Gastroesophageal sphincter (tissue), 4 donors: Measurements from ENCODE around the gene DRGX. TPM values are rescaled to one million over a fixed set of nuclear protein-coding genes. Genes with fewer than 3 reads are reported as not detected.

Experiments
- ATAC-seq: fragments of 150-250 bp; one replicate; pipeline ENCODE4 v1.9.1; 2016; ENCODE audit warnings: mild to moderate bottlenecking, moderate library complexity
- H3K27ac ChIP-seq, 4 donors: fragments of 200-600 bp; sonication (generic) in 3 of 4; 1 replicate in 3 of 4; 2 replicates in 1 of 4; pipeline ENCODE4 v1.5.1; 2016 to 2019
- H3K27me3 ChIP-seq: fragments of 200-600 bp; sonication (generic); one replicate; pipeline ENCODE4 v1.5.1; 2019
- H3K36me3 ChIP-seq, 2 donors: fragments of 200-600 bp; sonication (generic); one replicate each; pipeline ENCODE4 v1.5.1; 2019; ENCODE audit warnings: control low read depth in 1 of 2
- H3K4me1 ChIP-seq, 3 donors: fragments of 200-600 bp; sonication (generic); 1 replicate in 2 of 3; 2 replicates in 1 of 3; pipeline ENCODE4 v1.5.1; 2016 to 2019; ENCODE audit warnings: control low read depth in 2 of 3
- H3K4me3 ChIP-seq, 2 donors: fragments of 200-600 bp; sonication (generic); one replicate each; pipeline ENCODE4 v1.5.1; 2019; ENCODE audit warnings: mild to moderate bottlenecking in 1 of 2, moderate library complexity in 1 of 2
- H3K9me3 ChIP-seq, 3 donors: fragments of 200-600 bp; sonication (generic); one replicate each; pipeline ENCODE4 v1.5.1; 2017 to 2019; ENCODE audit warnings: control low read depth in 2 of 3
- EP300 ChIP-seq: sonication (generic); formaldehyde crosslinking; IDR thresholded peaks from one replicate; pipeline ENCODE4 v1.6.1; 2017; ENCODE audit warnings: antibody characterized with exemption, mild to moderate bottlenecking
- POLR2A ChIP-seq, 2 donors: fragments of 450-650 bp; IDR thresholded peaks; one replicate each; pipeline ENCODE4 v1.6.1; 2017; ENCODE audit warnings: antibody characterized with exemption in 2 of 2, mild to moderate bottlenecking in 2 of 2, moderate library complexity in 1 of 2
- POLR2AphosphoS5 ChIP-seq: sonication (generic); formaldehyde crosslinking; IDR thresholded peaks from one replicate; pipeline ENCODE4 v1.6.1; 2017; ENCODE audit warnings: antibody characterized with exemption
- WGBS, 2 donors: methylation state at CpG; one replicate each; pipeline ENCODE4 v1.1.5; 2018; ENCODE audit warnings: low coverage in 1 of 2; 5-methylcytosine and 5-hydroxymethylcytosine counted together
- total RNA-seq, 4 donors: library from RNA; depleted of rRNA; stranded (reverse); fragments of >200 nt; gene quantifications; one replicate each; pipeline ENCODE4 v1.1.0, GENCODE V29; 2016
- TF ChIP-seq, protein P1 (sequence below), 4 experiments: fragments of 200-600 bp in 2 of 4; fragments of 450-650 bp in 2 of 4; sonication (generic) in 1 of 4; IDR thresholded peaks; one replicate each; pipeline ENCODE4 v1.5.1; 2017 to 2019; ENCODE audit warnings: antibody characterized with exemption in 4 of 4, mild to moderate bottlenecking in 2 of 4, moderate library complexity in 2 of 4

DRGX gene
- total RNA-seq, result not detected

DNA sequence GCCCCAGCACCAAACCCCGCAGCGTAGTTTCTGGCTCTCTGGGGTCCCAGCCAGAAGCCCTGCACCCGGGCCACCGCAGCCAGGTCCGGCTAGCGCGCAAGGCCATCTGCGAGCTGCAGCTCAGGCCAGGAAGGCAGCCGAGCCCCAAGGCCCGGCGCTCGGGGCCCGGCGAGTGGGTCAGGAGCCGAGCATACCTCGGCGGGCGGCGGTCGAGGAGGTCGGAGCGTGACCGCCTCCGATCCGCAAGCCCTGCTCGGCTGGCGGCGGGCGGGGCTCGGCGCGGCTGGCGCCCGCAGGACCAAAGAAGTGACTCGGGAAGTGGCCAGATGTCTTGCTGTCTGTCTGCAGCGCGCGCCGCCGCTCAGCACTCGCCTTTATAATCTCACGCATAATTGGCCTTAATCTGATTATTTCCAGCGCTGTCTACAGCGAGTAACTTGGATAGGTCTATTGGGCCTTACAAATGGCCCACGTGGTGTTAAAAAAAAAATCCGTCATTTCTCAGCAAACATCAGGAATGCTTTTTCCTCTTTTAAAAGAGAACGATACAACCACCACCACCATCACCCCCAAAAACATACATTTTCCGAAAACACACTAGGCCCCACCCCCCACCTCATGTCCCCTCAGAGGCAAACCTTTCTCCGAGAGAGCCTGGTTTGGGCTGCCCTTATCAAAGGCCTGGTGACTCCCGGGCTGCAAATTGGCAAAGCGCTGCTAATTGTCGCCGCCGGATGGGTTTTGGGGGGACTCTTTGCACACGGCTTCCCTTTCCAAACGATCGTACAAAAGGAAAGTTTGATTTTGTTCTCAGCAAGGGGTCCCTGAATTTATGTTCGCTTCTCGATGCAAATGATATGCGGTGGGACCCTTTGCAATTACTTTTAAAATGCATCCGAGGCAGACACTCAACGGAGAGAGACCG is at the start of gene DRGX:
Gene DRGX (minus strand): TSS at position 349 of the 925 bp plus-strand sequence. CDS start 649 bp downstream, outside the sequence.
- Histone ChIP-seq H3K27me3 (peaks cover 100% of the 10 kb centered on the region), H3K4me1 (peaks cover 0 to 38% (median 27%) of the 10 kb centered on the region in 3 donors), H3K9me3 (no peaks in the 10 kb centered on the region), H3K27ac (no peak within 1 kb of the TSS), H3K36me3 (no peaks in the 10 kb centered on the region), H3K4me3 (no peak within 1 kb of the TSS)
- whole genome bisulfite sequencing, 2 donors, result 3% methylated on average over 12 to 29 of the region's 63 CpGs
- TF ChIP-seq EP300 (no peak), POLR2AphosphoS5 (no peak), POLR2A (IDR thresholded peaks at IDR 0.05) (no peak)
- TF ChIP-seq, protein P1, sequence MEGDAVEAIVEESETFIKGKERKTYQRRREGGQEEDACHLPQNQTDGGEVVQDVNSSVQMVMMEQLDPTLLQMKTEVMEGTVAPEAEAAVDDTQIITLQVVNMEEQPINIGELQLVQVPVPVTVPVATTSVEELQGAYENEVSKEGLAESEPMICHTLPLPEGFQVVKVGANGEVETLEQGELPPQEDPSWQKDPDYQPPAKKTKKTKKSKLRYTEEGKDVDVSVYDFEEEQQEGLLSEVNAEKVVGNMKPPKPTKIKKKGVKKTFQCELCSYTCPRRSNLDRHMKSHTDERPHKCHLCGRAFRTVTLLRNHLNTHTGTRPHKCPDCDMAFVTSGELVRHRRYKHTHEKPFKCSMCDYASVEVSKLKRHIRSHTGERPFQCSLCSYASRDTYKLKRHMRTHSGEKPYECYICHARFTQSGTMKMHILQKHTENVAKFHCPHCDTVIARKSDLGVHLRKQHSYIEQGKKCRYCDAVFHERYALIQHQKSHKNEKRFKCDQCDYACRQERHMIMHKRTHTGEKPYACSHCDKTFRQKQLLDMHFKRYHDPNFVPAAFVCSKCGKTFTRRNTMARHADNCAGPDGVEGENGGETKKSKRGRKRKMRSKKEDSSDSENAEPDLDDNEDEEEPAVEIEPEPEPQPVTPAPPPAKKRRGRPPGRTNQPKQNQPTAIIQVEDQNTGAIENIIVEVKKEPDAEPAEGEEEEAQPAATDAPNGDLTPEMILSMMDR (IDR thresholded peaks at IDR 0.05), result no peak
- no peak for ATAC-seq

DNA sequence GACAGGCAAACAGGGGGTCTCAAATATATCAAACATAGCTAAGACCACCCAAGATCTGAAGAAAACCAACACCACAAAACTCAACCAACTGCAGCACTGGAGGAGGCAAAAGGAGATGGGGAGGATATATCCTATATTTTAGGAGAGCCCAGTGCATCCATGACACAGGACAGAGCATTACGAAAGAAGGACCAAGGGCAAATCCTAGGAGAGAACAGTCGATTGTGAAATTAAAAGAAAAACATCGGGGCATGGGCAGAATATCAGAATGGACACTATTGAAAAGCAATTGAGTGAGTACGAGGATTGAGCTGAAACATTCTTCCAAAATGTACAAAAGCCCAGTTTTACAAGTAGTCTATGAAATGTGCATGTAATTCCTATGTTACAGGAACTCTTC is 48.5 kb upstream of the DRGX start:
- 73 to 89% methylated on average over 3 to 4 of the region's 4 CpGs for WGBS, 2 donors
- no peaks in the 10 kb centered on the region for H3K27me3 ChIP-seq
- H3K9me3 ChIP-seq, result peaks cover 0 to 19% (median 0%) of the 10 kb centered on the region in 3 donors
- TF ChIP-seq, protein P1 (IDR thresholded peaks at IDR 0.05), result no peak
- TF ChIP-seq EP300, result no peak
- no peak for TF ChIP-seq POLR2A (IDR thresholded peaks at IDR 0.05)
- TF ChIP-seq POLR2AphosphoS5, result no peak
- H3K4me3 ChIP-seq, result no peak overlapping the region
- ATAC-seq, result no peak
- H3K27ac ChIP-seq, result no peak overlapping the region
- H3K4me1 ChIP-seq, result no peaks in the 10 kb centered on the region
- peaks cover 0 to 5% of the 10 kb centered on the region in 2 donors for H3K36me3 ChIP-seq

DNA sequence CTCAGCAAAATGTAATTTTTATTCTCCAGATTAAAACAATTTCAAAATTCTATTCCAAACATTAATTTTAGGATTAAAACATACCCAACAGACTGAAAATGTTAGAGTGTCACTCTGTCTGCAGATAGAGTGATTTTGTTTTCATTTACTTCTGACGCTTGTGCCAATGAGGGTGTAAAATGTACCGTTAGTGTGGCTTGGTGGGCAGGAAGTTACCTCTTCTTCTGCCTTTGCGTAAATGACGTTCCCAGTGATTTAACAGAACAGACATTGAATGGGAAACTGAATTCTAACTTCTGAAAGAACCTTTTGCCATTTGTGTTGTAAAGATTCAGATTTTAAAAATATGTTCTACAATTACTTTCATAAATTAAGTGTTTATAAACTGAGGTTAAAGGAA is 47.0 kb upstream of the DRGX start:
- H3K27ac ChIP-seq, result no peak overlapping the region
- no peak overlapping the region for H3K4me3 ChIP-seq
- peaks cover 0 to 5% (median 0%) of the 10 kb centered on the region in 3 donors for H3K9me3 ChIP-seq
- peaks cover 0 to 5% of the 10 kb centered on the region in 2 donors for H3K36me3 ChIP-seq
- 74 to 77% methylated on average over 4 of the region's 4 CpGs for WGBS, 2 donors
- H3K27me3 ChIP-seq, result no peaks in the 10 kb centered on the region
- no peak for TF ChIP-seq POLR2AphosphoS5
- TF ChIP-seq EP300, result no peak
- TF ChIP-seq, protein P1 (IDR thresholded peaks at IDR 0.05), result no peak
- no peak for TF ChIP-seq POLR2A (IDR thresholded peaks at IDR 0.05)
- no peaks in the 10 kb centered on the region for H3K4me1 ChIP-seq
- no peak for ATAC-seq

- no peaks in the 10 kb centered on the region for H3K27me3 ChIP-seq
- TF ChIP-seq, protein P1 (IDR thresholded peaks at IDR 0.05), result no peak
- TF ChIP-seq EP300 (no peak), POLR2A (IDR thresholded peaks at IDR 0.05) (no peak), POLR2AphosphoS5 (no peak)
- H3K9me3 ChIP-seq, result no peaks in the 10 kb centered on the region
- WGBS, 2 donors, result 22 to 58% methylated on average over 6 to 20 of the region's 46 CpGs
- no peaks in the 10 kb centered on the region for H3K4me1 ChIP-seq
- H3K27ac ChIP-seq, result no peak overlapping the region
- ATAC-seq, result no peak
- peaks cover 0 to 5% of the 10 kb centered on the region in 2 donors for H3K36me3 ChIP-seq
- H3K4me3 ChIP-seq, result no peak overlapping the region
Measured at GRCh38 chr10:49441488-49442476, 45.9 kb upstream of the DRGX start.
